HG03280 (cell line): ENCODE results near the gene CXCL3.

Experiments used
- ATAC-seq: cut with Tn5 transposase; IDR thresholded peaks from one replicate; pipeline ENCODE4 v1.9.1; 2021; ENCODE audit warnings: mild to moderate bottlenecking, moderate library complexity; ENCODE audit not compliant: unreplicated experiment

Gene CXCL3

GRCh38 chr4:74056114-74056857 is 17.8 kb upstream of the CXCL3 start:
- ATAC-seq: no peak

DNA sequence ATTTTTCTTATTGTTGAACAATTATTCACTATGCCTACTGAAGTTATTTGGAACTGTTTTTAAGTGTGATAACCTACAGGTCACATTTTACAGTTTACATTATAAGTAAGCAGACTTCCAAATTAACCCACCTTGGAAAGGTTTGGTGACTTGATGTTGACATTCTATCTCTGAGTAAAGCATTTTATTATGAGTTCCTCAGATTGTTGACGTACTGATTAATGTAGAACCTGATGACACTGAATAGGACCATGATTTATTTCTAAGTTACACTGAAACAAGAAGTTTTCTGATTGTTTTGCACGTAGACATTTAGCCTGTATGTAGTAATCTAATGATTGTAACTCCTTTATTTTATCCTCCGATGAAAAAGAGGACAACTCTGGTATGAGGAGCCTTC is 17.0 kb upstream of the CXCL3 start:
- no peak for ATAC-seq

DNA sequence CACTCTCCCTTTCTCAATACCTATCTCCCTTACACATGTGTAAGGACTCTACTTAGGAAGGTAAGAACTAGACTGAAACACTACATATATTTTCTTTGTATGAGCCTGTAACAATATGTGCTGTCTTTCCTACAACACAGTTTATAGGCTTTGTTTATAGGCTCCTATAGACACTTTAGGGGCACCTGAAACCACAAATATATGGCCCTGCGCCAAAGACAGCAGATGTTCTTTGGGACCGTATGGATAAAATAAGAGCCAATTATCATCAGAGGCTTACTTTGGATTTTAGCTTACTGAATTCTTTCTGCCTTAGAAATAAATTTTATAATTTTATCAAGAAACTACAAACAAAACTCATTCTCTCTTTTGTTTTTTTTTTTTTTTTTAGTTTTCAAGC is 16.6 kb upstream of the CXCL3 start:
- no peak for ATAC-seq

- no peak for ATAC-seq
These were observed 16.1 kb upstream of the CXCL3 start for GRCh38 chr4:74054483-74055047.

GRCh38 chr4:74047152-74047551 is 8.7 kb upstream of the CXCL3 start:
- ATAC-seq: no peak

- ATAC-seq: no peak
These were observed 7.3 kb upstream of the CXCL3 start for GRCh38 chr4:74045772-74046171.

DNA sequence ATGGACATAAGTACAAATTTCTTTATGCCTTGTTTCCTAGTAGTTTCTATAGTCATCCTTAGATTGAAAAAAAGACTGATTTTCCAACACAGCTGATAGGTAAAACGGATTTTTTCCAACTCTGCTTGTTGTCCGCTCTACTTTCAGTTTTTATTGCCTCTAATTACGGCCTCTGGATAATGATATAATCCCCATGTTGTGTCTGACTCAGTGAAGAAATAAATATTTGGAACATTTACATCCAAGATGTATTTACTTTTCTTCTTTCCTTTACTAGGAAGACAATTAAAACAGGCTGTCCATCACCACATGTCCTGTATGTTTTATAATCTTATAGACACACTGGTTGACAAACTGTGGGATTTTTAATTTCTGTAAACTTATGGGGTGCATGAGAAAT is 6.8 kb upstream of the CXCL3 start:
- ATAC-seq: no peak

- no peak for ATAC-seq
These were observed 6.2 kb upstream of the CXCL3 start for GRCh38 chr4:74044677-74045076.

GRCh38 chr4:74042681-74043080 is 4.2 kb upstream of the CXCL3 start:
- no peak for ATAC-seq

- ATAC-seq: no peak
These were observed 2.9 kb upstream of the CXCL3 start for GRCh38 chr4:74041418-74041817.

DNA sequence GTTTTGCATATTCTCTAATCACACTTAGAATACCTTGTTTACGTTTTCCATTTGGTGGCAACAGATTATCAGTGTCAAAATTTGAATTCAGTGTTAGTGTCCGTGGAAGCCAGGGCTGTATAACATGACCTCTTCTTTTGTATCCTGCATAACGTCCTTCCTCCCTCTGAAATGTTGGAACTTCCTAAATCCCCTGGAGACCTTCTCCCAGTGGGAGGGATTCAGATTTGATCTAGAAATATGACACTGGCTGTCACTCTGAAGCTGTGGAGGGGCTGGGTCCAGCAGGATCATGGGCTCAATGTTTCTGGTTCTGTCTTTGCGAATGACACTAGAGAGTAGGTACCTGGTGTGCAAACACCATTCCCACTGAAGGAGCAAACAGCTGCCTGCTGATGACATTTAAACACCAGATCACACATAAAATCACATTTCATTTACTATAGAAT is 850 bp upstream of the CXCL3 start:
- ATAC-seq: no peak

DNA sequence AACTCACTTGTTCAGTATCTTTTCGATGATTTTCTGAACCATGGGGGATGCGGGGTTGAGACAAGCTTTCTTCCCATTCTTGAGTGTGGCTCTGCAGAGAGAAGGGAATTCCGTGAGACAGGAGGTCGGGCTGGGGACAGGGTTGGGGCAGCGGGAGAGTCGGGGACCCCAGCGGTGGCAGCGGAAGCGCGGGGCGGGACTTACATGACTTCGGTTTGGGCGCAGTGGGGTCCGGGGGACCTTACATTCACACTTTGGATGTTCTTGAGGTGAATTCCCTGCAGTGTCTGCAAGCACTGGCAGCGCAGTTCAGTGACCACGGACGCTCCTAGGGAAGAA is 434 bp downstream of the CXCL3 start:
- ATAC-seq: no peak

DNA sequence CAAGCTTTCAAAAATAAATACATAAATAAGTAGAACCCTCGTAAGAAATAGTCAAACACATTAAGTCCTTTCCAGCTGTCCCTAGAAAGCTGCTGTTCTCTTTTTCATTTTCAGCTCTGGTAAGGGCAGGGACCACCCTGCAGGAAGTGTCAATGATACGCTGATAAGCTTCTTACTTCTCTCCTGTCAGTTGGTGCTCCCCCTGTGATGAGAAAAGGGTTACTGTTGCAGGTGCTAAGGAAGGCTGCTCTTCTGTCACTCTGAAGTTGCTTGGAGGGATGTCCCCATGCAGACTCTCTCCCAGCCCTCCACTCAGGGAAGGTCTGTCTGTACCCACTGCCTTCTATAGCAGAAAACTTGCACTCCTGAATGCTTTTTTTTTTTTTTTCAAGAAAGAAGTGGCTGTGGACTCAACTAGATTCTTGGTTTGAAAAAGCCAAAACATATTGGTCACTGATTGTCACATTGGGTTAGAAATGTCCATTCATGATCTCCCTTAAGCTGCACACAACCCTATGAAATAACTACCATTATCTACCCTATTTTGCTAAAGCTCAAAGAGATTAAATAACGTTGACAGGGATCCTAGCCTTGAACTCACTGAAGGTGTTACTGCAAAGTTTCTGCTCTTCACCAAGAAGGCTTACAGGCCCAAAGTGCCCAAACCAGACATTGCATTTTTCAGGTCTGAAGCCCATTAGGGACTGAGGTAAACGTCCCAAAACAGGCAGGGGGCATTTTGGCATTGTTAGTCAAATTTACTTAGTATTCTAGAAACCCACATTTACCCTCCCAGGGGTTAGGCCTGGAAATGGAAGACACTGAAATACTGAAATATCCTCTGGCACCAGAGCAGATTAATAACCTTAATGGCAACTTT is 1.2 kb downstream of the CXCL3 start:
- no peak for ATAC-seq

GRCh38 chr4:74033739-74034138 is 4.8 kb downstream of the CXCL3 start:
- no peak for ATAC-seq

DNA sequence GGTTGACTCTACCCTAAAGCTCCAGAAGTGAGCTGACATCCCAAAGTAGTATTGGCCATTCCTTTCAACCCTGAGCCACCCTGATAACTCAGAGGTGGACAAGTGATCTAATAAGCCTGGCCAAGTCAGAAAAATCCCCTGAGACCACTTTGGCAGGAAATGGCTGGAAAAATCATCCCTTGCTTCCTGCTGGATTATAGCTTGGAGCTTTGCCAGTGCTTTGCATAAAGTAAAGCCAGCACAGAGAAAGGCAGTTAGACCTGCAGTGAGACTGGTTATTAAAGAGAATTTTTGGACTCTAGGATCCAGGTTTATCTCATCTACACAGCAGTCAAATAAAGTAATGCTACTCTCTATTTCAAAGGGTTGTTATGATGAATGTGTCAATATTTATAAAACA is 6.4 kb downstream of the CXCL3 start:
- no peak for ATAC-seq

GRCh38 chr4:74031576-74031975 is 6.9 kb downstream of the CXCL3 start:
- ATAC-seq: no peak

DNA sequence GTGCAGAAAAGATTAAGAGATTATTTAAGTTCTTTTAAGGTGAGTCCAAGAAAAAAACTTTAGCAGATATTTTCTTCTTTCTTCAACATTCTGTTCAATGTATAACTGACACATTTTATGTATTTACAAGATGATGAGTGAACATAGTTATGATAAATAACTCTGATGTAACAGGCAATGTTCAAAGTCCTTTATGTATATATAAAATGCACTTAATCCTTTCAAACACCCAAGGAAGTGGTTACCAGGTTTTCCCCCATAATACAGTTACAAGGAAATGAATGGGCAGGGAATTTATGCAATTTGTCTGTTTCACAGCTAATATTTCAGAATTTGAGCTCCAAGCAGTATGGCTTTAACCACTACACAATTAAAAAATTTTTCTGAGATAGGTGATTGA is 8.2 kb downstream of the CXCL3 start:
- ATAC-seq: no peak

- no peak for ATAC-seq
These were observed 10.0 kb downstream of the CXCL3 start for GRCh38 chr4:74028504-74028903.

GRCh38 chr4:74023709-74024108 is 14.8 kb downstream of the CXCL3 start:
- no peak for ATAC-seq

DNA sequence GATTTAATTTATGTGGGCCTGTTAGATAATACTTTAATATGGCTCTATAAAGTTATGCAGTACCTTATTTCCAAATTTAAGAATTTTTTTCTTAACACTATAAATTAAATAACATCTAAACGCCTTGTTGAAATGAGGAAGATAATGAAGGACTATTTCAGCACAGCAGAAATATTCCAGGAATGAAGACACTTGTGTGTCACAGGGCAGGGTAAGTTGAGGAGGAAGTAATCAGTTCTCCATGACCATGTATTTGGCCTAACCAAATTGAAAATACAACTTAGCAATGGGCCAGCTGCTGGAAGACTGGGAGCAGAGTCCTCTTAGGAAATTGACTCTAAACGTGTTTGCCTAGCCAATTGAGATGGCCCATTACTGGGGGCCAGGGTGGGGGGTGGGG is 16.9 kb downstream of the CXCL3 start:
- ATAC-seq: no peak

GRCh38 chr4:74018771-74019170 is 19.7 kb downstream of the CXCL3 start:
- ATAC-seq: no peak

- ATAC-seq: no peak
These were observed 20.4 kb downstream of the CXCL3 start for GRCh38 chr4:74018116-74018515.
